HG03064 (cell line): ENCODE data around the gene ITGB4.

Experiments used
- ATAC-seq: cut with Tn5 transposase; IDR thresholded peaks from one replicate; pipeline ENCODE4 v1.9.1; 2021; ENCODE audit warnings: low read depth; ENCODE audit not compliant: unreplicated experiment

ITGB4 gene

DNA sequence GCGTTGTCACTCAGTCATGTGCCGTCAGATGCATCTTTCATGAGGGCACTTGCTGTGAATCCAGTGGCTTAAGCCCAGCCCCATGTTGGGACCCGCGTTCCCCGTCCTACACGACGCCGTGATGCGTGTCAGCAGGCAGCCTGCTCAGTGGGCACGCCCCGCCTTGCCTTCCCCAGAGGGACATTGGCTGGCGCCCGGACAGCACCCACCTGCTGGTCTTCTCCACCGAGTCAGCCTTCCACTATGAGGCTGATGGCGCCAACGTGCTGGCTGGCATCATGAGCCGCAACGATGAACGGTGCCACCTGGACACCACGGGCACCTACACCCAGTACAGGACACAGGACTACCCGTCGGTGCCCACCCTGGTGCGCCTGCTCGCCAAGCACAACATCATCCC is 8.8 kb downstream of the ITGB4 start:
- no peak for ATAC-seq

DNA sequence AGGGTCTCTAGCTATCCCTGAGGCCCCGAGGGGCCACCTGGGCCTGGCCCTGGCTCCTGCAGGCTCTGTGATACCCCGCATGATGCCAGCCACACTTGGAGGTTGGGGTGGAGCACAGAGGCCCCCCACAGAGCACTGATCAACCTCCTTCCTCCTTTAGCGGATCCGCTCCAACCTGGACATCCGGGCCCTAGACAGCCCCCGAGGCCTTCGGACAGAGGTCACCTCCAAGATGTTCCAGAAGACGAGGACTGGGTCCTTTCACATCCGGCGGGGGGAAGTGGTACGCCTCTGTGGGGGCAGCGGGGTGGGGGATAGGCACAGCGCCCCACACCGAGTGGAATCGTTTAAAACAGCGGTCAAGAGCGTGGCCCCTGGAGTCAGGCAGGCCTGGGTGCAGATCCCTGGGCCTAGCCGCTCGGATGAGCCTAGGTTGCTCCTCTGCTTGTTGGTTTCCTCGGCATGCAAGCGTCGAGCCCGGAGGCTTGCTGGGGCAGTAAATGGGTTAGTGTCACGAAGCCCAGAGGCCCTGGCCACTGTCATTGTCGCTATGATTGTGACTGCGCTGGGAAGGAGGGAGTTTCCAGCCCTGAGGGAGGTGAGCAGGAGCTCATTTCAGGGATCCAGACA is 9.9 kb downstream of the ITGB4 start:
- no peak for ATAC-seq

DNA sequence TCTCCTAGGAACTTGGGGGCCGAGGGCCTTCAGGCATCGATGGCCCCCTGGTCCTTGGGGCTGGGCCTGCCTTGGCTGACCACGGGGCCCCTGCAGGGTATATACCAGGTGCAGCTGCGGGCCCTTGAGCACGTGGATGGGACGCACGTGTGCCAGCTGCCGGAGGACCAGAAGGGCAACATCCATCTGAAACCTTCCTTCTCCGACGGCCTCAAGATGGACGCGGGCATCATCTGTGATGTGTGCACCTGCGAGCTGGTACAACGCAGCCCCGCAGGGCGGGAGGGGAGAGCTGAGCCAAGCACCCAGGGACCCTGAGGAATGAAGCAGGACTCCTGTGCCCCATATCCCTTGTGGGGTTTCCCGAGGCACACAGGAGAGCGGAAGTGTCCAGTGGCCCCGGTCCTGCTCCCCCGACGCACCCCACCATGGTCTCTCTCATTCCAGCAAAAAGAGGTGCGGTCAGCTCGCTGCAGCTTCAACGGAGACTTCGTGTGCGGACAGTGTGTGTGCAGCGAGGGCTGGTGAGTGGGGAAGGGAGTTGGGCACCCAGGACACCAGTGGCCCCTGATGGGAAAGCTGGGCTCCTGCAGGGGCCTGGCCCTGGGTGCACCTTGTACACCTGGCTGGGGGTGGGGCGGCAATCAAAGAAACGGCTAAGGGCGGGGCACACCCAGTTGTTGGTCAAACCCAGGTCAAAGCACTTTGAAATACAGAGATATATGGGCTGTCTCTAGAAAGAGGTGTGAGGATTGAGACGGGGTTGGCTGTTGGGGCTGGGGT is 10.6 kb downstream of the ITGB4 start:
- ATAC-seq, result no peak

DNA sequence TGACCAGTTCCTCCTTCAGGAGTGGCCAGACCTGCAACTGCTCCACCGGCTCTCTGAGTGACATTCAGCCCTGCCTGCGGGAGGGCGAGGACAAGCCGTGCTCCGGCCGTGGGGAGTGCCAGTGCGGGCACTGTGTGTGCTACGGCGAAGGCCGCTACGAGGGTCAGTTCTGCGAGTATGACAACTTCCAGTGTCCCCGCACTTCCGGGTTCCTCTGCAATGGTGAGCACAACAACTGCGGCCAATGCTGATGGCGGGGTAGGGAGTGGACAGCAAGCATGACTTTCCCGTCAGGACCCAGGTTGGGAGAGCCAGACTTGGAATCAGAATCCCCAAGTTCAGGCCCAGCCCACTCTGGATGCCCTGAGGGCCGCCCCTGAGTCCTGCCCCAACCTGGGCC is 12.2 kb downstream of the ITGB4 start:
- ATAC-seq, result no peak

DNA sequence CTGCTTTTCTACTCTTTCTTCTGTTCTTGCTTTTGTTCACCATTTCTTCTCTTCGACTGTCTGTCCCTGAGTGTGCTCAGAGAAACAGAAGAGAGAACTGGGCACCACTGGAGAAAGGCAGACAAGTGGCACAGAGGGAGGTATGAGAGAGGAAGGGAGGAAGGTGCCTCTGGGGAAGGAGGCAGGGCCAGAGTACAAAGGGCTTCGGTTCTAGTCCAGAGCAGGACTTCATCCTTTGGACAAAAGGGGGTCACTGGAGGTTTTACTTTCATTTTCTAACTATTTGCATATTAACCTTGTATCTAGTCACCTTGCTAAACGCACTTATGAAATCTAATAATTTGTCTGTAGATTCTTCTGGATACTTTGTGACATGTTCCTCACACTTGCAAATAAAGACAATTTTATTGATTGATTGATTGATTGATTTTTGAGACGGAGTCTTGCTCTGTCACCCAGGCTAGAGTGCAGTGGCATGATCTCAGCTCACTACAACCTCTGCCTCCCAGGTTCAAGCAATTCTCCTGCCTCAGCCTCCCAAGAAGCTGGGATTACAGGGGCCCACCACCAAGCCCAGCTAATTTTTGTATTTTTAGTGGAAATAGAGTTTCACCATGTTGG is 13.5 kb downstream of the ITGB4 start:
- ATAC-seq, result no peak

DNA sequence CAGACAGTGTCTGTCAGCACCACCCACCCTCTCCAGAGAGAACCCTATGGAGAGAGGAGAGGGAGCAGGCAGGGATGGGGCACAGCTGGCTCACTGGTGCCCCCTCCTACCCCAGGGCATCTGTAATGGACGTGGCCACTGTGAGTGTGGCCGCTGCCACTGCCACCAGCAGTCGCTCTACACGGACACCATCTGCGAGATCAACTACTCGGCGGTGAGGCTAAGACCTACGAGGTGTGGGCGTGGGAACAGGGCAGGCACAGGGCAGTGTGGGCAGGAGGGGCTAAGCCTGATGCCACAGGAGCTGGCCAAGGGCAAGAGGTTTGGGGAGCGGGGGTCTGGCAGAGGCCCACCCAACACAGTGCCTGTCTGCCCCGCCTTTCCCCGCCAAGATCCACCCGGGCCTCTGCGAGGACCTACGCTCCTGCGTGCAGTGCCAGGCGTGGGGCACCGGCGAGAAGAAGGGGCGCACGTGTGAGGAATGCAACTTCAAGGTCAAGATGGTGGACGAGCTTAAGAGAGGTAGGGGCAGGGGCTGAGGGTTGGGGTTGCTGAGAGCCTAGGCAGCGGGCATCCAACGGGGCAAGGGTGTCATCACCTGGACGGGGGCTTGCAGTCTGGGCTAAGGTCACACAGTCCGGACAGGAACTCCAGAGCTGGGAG is 15.0 kb downstream of the ITGB4 start:
- ATAC-seq, result no peak

DNA sequence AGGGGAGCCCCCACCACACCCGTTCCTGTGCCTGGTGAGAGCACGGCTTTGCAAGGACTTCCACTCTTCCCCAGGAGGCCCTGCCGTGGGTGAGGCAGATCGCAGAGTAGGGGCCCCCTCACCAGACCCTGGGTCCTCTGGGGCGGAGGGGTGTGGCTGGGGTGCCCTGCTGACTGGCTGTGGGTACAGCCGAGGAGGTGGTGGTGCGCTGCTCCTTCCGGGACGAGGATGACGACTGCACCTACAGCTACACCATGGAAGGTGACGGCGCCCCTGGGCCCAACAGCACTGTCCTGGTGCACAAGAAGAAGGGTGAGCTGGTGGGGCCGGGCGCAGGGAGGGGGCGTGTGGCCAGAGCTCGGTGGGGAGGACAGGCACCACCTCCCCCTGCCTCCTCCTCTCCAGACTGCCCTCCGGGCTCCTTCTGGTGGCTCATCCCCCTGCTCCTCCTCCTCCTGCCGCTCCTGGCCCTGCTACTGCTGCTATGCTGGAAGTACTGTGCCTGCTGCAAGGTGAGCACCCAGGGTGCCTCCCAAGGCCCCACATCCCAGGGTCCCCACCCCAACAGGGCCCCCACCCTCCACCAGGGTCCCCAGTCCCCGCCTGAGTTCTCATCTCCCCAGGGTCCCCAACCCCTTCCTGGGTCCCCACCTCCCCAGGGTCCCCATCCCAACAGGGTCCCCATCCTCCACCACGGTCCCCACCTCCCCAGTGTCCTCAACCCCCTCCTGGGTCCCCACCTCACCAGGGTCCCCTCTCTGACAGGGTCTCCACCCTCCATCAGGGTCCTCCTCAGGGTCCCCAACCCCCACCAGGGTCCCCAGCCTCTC is 16.1 kb downstream of the ITGB4 start:
- no peak for ATAC-seq

DNA sequence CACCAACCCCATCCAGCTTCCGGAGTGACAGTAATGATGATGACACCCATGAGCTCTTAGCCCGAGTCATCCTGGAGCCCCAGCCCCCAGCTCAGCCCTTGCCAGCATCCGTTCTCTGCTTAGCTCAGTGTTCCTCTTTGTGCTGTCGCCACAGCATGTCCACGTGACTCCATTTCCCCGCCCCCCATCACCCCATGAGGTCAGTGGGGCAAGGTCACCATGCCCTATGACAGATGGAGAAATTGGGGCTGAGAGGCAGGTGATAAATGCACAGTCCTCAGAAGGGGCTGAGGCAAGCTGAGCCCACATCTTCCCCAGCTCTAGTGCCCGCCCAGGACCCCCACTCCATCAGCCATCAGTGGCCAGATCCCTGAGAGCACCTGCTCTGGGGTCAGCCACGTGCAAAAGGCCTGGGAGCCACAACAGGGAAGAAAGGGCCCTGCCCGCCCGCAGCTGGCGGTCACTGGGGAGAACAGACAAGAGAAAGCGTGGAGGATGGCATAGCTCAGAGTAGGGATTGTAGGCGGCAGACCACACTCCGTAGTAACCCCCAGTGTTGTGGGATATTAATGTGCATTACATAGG is 17.1 kb downstream of the ITGB4 start:
- no peak for ATAC-seq

DNA sequence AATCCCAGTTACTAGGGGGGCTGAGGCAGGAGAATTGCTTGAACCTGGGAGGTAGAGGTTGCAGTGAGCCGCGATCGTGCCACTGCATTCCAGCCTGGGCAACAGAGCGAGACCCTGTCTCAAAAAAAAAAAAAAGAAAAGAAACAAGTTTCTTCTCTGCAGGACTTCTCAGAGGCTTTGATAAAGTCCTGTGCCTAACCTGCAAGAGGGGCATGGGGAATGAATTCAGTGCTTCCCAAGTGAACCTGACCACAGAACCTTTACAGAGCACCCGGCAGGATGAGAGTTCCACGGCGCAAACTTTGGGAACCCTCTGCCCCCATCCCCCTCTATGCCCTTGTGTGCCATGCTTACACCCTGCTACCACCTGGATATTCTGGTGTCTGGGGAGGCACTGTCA is 17.9 kb downstream of the ITGB4 start:
- ATAC-seq, result no peak

DNA sequence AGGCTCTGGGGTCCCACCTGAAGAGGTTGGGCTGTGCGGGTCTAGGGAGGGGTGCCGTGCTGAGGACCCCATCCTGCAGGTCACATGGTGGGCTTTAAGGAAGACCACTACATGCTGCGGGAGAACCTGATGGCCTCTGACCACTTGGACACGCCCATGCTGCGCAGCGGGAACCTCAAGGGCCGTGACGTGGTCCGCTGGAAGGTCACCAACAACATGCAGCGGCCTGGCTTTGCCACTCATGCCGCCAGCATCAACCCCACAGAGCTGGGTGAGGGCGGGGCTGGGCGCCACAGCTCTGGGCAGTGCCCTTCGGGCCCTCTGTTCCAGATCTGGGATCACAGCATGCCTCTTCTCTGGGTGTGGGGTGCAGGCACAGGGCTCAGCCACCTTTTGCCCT is 18.5 kb downstream of the ITGB4 start:
- no peak for ATAC-seq

DNA sequence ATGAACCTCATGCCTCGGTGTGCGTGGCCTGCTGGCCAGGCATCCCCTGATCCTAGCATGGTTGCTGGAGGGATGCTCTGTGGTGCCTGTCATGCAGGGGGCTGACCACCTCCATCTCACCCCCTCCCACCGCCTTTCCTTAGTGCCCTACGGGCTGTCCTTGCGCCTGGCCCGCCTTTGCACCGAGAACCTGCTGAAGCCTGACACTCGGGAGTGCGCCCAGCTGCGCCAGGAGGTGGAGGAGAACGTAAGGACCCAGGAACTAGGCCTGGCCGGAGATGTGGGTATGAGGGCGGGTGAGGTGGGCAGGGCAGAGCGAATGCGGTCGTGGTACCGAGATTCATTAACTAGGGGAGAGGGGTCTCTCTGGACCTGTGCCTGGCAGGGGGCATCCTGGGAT is 19.0 kb downstream of the ITGB4 start:
- no peak for ATAC-seq

DNA sequence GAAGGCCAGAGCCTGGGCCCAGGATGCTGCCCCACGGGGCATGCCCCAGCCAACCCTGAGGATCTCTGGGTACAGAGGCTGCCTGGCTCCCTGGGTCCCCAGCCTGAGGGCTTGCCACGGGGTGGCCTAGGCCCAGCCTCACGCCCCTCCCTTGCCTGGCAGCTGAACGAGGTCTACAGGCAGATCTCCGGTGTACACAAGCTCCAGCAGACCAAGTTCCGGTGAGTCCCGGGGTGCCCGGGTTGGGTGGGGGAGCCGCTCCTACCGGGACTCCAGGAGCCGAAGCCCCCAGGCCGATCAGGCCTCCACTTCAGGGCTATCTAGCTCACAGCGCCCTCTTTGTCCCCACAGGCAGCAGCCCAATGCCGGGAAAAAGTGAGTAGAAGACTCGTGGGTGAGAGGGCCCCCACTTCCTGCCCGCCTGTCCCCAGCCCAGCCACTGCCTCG is 19.4 kb downstream of the ITGB4 start:
- ATAC-seq, result no peak

DNA sequence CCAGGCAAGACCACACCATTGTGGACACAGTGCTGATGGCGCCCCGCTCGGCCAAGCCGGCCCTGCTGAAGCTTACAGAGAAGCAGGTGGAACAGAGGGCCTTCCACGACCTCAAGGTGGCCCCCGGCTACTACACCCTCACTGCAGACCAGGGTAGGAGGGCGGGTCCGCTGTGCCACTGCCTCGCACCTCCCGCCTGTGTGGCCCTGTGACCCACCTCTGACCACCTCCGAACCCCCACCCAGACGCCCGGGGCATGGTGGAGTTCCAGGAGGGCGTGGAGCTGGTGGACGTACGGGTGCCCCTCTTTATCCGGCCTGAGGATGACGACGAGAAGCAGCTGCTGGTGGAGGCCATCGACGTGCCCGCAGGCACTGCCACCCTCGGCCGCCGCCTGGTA is 21.1 kb downstream of the ITGB4 start:
- no peak for ATAC-seq

DNA sequence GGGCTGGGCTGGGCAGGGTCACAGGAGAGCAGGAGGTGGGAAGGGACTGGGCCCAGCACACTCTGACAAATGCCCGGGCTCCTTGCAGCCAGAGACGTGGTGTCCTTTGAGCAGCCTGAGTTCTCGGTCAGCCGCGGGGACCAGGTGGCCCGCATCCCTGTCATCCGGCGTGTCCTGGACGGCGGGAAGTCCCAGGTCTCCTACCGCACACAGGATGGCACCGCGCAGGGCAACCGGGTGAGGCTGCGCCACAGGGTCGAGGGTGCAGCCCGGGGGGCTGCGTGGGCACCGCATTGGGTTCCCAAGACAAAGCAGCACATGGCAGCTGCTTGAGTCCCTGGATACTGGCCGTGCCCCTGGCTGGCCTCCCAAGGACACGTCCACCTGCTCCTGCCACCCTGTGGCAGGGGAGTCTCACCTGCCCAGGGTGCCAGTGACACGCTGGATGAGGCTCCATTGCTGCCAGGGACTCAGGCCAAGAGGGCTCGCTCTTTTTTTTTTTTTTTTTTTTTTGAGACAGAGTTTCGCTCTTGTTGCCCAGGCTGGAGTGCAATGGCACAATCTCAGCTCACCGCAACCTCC is 22.5 kb downstream of the ITGB4 start:
- ATAC-seq, result no peak

DNA sequence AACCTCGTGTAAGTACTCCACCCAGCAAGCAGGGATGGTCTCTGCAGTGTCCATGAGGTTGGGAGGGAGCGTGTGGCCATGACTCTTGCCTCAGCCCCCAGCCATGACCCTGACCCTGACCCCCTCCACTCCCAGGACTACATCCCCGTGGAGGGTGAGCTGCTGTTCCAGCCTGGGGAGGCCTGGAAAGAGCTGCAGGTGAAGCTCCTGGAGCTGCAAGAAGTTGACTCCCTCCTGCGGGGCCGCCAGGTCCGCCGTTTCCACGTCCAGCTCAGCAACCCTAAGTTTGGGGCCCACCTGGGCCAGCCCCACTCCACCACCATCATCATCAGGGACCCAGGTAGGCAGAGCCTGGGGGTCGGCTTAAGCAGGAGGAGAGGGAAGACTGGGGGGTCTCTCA is 27.4 kb downstream of the ITGB4 start:
- ATAC-seq, result no peak

DNA sequence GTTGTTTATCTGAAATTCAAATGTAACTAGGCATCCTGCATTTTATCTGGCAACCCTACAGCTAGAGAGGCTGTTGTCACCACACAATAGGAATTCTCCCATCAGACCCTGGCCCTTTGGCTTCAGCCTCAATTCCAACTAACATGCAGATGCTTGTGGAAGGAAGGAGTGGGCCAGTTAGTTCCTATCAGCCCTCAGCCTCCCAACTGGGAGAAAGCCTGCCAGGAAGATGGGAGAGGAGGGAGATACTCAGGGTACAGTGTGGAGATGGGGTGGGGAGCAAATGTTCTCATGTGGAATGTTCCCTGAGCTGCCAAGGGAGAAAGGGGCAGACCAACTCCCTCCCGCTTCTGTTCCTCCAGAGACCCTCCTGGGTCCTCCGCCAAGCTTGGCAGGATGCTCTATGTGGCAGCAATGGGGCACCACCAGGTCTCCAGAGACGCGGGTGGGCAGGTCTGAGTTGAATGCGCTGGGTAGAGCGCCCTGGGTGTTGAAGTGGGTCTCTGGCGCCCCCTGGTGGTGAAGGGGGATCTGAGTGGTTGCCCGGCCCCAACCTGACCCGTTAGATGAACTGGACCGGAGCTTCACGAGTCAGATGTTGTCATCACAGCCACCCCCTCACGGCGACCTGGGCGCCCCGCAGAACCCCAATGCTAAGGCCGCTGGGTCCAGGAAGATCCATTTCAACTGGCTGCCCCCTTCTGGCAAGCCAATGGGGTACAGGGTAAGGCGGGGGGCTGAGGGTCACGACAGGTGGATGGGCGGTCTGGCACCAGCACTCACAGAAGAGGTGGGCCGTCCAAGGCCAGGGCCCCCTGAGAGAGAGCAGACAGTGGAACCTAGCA is 28.5 kb downstream of the ITGB4 start:
- ATAC-seq, result no peak

DNA sequence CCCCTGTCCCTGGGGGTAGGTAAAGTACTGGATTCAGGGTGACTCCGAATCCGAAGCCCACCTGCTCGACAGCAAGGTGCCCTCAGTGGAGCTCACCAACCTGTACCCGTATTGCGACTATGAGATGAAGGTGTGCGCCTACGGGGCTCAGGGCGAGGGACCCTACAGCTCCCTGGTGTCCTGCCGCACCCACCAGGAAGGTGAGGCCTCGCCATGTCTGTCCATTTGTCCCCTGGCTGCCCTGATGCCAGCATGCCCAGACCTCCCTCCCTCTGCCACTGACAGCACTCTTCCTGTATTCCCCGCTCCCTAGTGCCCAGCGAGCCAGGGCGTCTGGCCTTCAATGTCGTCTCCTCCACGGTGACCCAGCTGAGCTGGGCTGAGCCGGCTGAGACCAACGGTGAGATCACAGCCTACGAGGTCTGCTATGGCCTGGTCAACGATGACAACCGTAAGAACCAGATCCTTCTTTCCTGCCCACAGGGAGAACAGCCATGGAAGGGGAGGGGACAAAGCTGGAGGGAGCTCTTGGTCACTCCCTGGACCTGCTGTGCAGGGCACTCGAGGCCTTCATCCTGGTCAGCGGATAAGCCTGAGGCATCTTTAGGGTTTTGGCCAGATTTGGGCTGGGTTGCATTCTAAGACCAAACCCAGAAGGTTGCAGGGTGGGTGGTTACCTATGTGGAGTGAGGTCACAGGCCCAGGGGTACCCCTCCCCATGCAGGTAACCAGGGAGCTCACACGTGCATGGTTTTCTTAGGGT is 29.6 kb downstream of the ITGB4 start:
- ATAC-seq, result no peak

DNA sequence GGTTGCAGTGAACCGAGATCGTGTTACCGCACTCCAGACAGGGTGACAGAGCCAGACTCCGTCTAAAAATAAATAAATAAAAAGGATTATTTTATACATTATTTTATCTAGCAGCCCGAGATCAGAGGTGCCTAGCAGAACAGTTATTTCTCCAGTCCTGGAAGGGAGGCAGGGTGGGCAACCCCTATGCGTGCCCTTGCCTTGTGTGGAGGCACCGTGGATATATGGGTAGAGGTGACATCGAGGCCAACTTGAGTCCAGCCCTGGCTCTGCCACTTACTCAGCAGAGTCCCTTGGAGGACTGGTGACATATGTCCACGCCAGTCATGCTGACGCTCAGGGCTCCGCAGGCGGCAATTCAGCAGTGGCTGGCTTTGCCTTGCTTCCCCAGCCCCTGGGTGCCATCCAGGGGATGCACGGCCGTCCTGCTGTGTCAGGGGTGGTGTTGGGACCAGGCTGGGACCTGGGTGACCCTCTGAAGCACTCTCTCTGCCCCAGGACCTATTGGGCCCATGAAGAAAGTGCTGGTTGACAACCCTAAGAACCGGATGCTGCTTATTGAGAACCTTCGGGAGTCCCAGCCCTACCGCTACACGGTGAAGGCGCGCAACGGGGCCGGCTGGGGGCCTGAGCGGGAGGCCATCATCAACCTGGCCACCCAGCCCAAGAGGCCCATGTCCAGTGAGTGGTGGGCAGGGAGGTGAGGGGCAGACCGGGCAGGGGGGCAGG is 30.6 kb downstream of the ITGB4 start:
- no peak for ATAC-seq
